ENCODE measurements around the gene CD151.

The CD151 gene

DNA sequence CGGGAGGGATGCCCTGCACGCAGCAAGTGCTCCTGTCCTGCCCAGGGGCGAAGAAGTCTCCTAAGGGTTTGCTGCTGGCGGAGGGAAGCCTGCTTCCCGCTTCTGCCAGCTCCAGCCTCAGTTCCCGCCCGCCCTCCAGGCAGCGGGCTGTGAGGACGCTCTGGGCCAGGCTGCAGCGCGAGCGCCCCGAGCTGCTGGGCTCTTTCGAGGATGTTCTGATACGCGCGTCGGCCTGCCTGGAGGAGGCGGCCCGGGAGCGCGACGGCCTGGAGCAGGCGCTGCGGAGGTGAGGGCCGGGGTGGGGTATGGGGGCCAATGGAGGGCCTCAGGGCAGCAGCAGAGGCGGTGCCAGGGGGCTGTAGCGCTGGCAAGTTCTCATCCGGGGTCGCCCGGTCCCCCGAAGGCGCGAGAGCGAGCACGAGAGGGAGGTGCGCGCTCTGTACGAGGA lies 2.9 kb upstream of the CD151 start:
- DNase-seq = peak; percentile 1

DNA sequence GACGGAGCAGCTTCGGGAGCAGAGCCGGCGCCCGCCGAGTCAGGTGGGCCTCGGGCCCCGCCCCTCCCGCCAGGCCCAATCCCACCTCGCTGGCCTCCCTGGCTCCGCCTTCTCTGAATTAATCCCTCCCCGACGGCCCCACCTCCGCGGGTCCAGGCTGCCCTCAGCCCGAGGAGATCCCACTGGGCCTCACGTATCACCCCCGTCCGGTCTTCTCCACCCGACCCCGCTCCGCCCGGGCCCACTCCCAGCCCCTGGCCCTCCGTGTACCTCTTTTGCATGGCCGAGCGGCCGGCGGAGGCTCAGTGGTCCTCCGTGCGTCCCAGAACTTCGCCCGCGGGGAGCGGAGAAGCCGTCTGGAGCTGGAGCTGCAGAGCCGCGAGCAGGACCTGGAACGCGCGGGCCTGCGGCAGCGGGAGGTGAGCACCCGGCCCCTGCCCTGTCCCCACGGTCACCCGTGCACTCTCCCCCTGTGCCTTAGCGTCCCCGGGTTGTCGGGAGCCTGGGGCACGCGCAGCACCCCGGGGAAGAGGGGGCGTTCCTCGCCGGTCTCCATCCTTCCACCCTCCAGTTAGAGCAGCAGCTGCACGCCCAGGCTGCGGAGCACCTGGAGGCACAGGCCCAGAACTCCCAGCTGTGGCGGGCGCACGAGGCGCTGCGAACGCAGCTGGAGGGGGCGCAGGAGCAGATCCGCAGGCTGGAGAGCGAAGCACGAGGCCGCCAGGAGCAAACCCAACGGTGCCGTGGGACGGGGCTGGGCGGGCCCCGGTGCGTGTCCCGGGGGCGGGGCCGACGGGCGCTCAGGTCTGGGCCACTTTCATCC lies 2.2 kb upstream of the CD151 start:
- DNase-seq = peak; percentile 66

DNA sequence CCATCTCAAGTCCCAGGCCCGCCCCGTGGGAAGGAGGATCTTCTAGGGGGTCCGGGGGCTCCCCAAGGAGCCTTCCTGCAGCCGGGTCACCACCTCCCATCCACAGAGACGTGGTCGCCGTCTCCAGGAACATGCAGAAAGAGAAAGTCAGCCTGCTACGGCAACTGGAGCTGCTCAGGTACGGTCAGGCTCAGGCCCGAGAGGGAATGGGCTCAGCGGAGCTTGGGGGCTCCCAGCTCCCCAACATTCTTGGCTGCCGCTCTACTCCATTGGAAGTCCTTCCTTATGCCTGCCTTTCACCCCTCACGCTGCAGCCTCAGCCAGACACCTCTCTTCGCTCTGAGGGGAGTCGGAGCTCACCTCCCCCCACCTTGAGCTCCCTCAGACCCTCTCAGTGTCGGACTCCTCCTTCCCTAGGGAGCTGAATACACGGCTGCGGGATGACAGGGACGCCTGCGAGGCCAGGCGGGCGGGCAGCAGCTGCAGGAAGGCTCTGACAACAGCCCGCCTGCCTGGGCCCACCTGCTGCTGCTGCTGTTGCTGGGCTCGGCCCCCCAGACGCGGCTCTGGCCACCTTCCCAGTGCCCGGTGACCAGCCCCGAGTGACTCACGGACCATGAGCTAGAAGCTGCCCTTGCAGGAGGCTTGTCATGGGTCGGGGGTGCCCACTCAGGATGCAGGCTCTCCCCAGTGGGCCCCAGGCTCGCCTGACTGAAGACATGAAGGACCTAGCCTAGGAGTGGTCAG lies 1.5 kb upstream of the CD151 start:
- no peak for DNase-seq

DNA sequence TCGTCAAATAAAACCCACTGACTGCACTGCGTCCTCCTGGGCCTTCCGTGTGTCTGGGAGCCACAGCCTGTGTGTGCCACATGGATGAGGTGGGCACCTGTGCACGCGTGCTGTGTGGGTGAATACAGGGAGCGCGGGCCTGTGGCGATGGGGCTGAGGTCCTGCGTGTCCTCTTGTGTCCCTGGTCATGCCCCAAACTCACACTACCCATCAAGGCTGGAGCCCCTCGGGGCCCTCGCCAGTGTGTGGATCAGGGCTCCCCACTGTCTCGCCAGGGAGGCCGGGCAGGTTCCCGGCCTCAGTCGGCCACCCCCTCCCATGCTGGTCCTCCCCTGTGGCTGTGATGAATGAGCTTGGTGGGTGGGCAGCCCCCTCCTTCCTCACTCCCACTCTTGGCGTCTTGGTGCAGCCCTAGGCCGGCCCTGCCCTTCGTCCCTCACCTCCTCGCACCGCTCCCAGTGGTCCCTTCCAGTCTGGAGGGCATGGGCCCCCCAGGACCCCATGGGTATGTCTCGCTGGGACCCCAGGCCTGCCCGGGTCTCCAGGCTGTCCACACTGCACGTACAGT lies 707 bp upstream of the CD151 start:
- no peak for DNase-seq

DNA sequence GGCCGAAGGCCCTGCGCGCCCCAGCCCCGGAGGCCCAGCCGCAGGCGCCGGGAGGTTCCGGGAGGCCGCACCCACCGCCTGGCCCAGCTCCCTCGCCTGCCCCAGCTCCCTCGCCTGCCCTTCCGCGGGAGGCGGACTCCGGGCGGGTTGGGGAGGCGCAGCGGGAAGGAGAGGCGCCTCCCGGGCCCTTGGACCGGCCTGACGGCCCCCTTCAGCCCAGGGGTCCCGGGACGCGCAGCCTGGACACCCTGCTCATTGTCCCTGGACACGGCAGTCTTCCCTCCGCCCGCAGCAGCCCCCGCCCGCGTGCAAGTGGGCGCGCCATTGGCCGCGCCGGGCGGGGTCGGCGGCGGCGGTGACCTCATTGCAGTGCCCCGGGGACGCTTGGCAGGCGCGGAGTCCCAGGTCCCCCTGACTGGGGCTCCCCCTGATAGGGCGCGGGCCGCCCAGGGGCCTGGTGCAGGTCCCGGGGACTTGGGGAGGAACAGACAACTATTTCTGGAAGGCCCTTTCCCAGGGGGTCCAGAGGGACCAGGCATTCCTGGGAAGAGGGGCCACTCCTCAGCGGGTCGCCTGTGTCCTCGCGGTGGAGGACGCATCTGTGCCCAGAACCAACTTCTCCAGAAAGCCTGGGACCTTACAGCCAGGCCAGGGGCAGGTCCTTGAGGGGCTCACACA lies 501 bp downstream of the CD151 start:
- peak; percentile 60 for DNase-seq

DNA sequence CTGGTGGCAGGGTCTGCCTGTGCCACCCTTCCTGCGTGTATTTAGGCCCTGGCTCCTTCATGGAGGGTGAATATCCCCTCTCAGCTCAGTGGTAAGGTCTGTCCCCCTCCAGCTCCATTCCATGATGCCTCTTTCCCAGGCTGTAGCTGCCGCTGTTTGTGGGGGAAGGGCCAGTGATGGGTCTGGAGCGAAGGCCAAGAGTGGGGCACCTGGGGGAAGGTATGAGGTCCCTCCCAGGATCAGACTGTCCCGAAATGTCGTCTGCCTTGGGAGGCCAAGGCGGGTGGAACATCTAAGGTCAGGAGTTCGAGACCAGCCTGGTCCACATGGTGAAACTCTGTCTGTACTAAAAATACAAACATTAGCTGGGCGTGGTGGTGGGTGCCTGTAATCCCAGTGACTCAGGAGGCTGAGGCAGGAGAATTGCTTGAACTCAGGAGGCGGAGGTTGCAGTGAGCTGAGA lies 1.1 kb downstream of the CD151 start:
- DNase-seq = no peak

DNA sequence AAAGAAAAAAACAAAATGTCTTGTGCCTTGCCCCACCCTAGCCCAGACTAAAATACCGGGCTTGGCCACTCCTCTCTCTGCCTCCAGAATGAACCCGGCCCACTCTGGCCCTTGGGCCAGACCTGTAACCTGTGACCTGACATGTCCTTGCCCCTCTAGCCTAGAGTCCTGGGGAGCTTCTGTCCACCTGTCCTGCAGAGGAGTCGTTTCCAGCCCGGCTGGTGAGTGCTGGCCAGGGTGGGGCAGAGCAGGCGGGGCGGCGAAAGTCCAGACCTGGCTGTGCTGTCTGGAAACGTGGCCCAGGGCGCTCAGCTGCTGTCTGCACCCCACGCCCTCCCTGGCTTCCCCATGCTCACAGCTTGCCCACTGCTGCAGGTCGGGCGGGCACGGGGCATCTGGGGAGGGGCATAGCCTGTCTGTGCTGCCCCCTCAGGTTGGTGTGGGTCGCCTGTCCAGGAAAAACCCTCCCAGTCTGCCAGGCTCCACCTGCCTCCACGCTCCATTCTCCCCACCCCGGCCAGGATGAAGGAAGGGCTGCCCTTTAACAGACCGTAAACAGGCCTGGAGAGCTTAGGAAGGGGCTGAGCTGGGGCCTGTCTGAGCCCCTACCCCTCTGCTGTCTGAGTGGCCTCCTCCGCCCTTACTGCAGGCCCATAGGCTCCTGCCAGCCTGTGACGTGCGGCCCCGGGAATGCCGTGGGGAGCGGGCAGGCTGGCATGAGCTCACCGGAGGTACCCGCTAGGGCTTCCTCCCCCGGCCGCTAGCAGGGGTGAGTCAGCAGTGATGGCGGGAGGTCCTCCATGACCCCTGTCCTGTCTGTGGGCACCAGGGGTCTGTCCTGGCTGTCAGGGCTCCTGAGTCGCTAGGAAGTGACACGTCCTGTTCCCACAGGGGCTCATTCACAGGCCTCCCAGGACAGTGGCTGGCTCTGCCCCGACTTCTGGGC lies 1.9 kb downstream of the CD151 start:
- no peak for DNase-seq

DNA sequence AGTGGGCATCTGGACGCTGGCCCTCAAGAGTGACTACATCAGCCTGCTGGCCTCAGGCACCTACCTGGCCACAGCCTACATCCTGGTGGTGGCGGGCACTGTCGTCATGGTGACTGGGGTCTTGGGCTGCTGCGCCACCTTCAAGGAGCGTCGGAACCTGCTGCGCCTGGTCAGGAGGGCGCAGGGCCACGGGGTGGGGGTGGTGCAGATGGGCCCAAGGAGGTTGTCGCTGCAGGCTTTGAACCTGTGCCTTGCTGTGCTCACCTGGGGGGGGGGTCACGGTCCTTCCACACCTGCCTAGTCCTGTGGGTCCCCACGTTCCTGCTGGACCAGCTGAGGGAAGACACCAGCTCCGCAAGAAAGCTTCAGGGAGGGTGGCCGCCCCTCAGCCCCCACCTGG lies 3.5 kb downstream of the CD151 start:
- no peak for DNase-seq

DNA sequence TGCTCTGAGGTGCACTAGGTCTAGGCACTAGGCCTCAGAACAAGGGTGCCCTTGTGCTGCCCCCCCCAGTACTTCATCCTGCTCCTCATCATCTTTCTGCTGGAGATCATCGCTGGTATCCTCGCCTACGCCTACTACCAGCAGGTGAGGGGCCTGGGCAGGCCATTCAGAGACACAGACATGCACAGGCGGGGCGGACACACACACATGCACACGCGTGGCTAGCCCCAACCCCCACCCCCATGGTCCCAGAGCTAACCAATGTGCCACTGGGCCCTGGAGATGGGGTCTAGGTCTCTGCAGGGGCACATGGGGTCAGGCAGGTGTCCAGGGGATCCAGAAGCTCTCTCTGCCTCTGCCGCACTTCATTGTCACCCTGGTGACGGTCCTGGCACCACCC lies 3.9 kb downstream of the CD151 start:
- no peak for DNase-seq

DNA sequence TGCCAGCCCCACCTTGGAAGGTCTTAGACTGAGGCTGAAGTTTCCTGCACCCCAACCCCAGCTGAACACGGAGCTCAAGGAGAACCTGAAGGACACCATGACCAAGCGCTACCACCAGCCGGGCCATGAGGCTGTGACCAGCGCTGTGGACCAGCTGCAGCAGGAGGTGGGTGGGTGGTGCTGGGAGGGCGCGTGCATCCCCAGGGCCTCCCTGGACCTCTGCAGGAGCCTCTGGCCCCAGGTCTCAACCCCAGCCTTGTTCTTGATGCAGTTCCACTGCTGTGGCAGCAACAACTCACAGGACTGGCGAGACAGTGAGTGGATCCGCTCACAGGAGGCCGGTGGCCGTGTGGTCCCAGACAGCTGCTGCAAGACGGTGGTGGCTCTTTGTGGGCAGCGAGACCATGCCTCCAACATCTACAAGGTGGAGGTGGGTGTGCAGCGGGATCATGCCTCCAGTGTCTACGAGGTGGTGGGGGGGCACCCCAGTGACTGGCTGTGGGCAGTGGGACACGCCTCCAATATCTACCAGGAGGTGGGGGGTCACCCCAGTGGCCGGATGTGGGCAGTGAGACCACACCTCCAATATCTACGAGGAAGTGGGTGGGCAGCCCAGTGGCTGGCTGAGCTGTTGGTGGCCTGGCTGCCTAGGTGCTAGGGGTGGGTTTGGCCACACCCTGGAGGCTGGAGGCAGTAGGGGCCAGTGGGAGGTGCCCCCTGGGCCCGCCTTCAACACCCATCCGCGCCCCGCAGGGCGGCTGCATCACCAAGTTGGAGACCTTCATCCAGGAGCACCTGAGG lies 4.6 kb downstream of the CD151 start:
- DNase-seq = peak; percentile 61

DNA sequence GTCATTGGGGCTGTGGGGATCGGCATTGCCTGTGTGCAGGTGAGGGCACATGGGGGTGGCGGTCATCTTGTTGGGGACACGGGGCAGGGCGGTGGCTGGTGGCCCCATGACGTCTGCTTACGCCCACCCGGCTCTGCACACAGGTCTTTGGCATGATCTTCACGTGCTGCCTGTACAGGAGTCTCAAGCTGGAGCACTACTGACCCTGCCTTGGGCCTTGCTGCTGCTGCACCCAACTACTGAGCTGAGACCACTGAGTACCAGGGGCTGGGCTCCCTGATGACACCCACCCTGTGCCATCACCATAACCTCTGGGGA lies 5.2 kb downstream of the CD151 start:
- DNase-seq = no peak

DNA sequence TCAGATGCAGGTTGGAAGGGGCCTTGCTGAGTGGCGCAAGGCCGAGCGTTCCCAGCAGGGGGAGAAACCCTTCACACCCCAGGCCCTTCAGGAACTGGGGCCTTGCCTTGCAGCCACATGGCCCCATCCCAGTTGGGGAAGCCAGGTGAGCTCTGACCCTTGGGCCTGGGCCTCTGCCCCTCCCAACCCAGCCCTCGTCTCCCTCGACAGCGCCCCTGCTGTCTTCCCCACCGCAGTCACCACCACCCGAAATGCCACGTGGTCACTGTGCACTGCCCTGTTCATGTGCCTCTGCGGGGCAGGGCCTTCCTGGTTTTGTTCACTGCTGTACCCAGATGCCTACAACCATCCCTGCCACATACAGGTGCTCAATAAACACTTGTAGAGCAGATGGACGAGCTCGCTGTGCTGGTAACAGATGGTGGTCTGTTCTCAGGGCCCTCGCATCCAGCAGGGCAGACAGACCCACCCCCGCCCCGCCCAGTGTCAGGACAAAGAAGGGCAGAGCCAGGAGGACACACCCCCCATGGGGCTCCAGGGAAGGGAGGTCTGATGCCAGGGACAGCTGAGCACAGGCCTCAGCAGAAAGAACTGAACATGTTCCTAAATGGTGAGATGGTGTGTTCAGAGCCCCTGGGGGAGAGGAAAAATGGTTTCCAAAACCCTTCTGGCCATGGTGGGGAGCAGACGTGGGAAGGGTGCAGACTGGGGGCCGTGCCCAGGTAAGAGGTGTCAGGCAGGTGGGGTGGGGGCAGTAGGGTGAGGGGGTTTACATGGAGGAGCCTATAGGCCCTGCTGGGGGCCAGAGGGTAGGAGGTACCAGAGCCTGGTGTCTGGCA lies 5.9 kb downstream of the CD151 start:
- DNase-seq = no peak

DNA sequence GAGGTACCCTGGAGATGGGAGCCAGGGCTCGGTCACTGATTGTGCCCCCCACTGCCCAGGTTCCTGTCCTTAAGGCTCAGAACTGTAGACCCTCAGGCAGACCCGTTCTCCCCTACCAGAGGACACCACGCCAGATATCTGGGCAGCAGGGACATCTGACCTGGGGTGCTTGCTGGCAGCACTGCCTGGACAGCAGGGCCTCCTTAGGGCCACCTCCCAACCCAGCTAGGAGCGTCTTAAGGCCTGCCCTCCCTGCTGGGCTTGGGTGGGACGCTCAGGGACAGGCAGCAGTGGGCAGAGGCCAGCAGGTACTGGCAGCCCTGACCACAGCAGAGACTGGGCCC lies 6.5 kb downstream of the CD151 start:
- no peak for DNase-seq

DNA sequence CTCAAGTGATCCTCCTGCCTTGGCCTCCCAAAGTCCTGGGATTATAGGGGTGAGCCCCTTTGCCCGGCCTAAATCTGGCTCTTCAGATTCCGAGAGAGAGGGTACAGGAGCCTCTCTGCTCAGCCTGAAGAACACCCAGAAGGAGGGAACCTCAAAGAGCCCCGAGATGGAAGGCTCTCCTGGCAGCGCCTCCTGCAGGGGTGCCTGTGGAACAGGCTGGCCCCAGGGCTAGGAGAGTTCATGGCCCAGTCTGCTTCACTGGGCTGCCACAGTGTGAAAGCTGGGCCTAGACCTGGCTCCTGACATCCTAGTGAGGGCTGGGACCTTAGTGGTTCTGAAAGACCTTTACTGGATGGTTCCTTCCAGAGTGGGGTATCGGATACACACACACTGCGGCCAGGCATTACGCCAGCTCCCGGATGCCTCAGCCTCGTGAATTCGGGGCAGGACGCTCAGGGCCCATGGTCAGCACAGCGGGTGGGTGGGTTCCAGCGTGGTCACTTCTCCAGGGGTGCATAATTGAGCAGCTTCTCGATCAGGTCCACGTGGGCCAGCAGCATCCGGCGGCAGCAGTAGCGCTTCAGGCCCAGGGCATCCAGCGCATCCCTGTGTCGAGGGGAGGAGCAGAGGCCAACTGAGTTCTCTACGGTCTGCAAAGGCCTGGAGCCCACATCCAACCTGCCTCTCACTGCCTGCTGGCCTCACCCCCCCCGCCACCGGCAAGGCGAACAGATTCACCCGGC lies 7.3 kb downstream of the CD151 start:
- no peak for DNase-seq

DNA sequence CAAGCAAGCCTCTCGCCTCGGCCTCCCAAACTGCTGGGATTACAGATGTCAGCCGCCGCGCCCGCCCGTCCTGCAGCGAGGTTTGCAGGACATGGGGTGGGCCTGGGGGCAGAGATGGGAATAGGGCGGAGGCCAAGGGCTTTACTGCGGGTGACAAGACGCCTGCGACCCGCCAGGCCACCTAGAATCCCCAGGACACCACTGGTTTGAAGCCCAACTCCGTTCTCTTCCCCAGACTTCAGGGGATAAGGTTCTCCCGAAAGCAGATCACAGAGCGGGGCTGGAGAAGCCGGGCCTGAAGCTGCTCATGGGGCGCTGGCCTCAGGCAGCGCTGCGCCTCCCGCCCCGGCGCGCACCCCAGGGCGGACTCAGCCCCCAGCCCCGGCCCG lies 9.2 kb downstream of the CD151 start:
- DNase-seq = peak; percentile 38

DNA sequence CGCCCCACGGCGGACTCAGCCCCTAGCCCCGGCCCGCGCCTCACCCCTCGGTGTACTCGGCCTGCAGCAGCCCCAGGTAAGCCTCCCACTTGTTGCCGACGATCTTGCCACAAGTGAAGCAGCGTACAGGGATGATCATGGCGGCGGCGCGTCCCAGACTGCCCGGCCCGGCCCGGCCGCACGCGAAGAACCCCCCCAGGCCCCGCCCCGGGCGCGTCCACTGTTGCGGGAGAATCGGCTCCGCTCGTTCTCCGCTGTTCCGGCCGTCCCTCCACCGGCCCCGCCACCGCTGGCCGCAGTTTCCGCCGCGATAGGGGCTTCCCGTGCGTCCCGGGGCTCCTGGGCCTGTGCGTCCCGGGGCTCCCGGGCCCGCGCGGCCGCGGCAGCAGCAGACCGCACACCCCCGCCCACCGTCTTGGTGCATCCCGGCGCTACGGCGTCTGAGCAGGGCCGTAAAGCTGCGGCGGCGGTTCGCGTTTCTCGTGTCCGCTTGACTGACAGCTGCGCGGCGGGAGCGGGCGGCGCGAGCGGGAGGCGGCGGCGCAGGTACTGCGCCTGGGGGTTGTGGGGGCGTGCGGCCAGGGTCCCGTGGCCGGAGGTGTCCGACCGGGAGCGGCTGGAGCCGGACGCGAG lies 9.7 kb downstream of the CD151 start, which contains the start of the genes POLR2L and TSPAN4:
TSS of gene POLR2L (minus strand) at position 160 of the 633 bp plus-strand sequence. CDS start at position 139, 21 bp downstream.
TSS of gene TSPAN4 (plus strand) at position 483 of the 633 bp plus-strand sequence. CDS start 7,453 bp downstream, outside the sequence.
- DNase-seq = peak; percentile 88

DNA sequence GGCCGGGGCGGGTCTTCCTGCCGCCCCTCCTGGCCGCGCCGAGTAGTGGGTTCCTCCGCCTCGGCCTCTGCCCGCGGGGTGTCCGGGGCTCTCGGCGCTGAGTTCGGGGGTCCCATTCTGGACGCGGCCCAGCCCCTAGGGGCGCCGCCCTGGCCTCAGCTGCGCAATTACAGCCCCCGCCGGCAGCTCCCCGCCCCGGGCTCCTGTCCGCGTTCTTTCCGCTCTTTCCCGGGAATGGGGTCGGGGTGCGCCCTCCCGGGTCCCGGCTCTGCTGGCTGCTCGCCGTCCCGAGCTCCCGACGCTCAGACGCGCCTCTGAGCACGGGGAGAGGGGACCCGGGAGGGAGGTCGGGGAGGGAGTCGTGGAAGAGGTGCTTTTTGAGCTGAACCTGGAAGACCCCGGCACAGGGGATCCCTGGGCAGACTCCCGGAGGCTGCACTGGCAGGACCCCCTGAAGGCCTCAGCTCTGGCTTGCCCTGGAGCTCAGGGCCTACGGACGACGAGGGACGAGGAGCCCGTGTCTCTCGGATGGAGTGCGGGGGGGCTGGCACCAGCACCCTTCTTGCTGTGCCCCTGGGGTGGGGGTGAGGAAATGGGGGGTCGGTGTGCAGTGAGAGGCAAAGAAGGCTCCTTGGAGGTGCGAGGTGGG lies 10.5 kb downstream of the CD151 start:
- DNase-seq = peak; percentile 8
